ENCODE results near the gene CES1.

GRCh38 chr16:55773859-55774549, 58.9 kb downstream of the CES1 start:
- TF ChIP-seq CTCF (conservative IDR thresholded peaks at IDR 0.05; ENCODE audit: low read depth, low read length) = no peak
- TF ChIP-seq EZH2 (IDR thresholded peaks at IDR 0.05; ENCODE audit: borderline replicate concordance, low read depth, low read length, poor library complexity, severe bottlenecking) = no peak
